Ishikawa (cell line): Measurements from ENCODE around the gene NOD2.

Experiments used
- CEBPB ChIP-seq: IDR thresholded peaks from 2 replicates; pipeline ENCODE4 v1.6.1; 2012
- CREB1 ChIP-seq: IDR thresholded peaks from 2 replicates; pipeline ENCODE4 v1.6.1; 2012; ENCODE audit warnings: low read depth
- EGR1 ChIP-seq: IDR thresholded peaks from 2 replicates; pipeline ENCODE4 v1.6.1; 2012
- EP300 ChIP-seq: IDR thresholded peaks from 2 replicates; pipeline ENCODE4 v1.6.1; 2012; ENCODE audit warnings: borderline replicate concordance
- FOXM1 ChIP-seq: IDR thresholded peaks from 2 replicates; pipeline ENCODE4 v1.6.1; 2012; ENCODE audit warnings: low read depth, borderline replicate concordance
- MAX ChIP-seq: IDR thresholded peaks from 2 replicates; pipeline ENCODE4 v1.6.1; 2012
- NFIC ChIP-seq: IDR thresholded peaks from 2 replicates; pipeline ENCODE4 v1.6.1; 2012
- RAD21 ChIP-seq: IDR thresholded peaks from 2 replicates; pipeline ENCODE4 v1.6.1; 2012; ENCODE audit warnings: low read depth
- TAF1 ChIP-seq: IDR thresholded peaks from 2 replicates; pipeline ENCODE4 v1.6.1; 2012; ENCODE audit warnings: low read depth, mild to moderate bottlenecking
- TCF12 ChIP-seq: IDR thresholded peaks from 2 replicates; pipeline ENCODE4 v1.6.1; 2012; ENCODE audit warnings: low read depth
- TEAD4 ChIP-seq: IDR thresholded peaks from 2 replicates; pipeline ENCODE4 v1.6.1; 2012
- USF1 ChIP-seq: IDR thresholded peaks from 2 replicates; pipeline ENCODE4 v1.6.1; 2012
- YY1 ChIP-seq: IDR thresholded peaks from 2 replicates; pipeline ENCODE4 v1.6.1; 2012; ENCODE audit warnings: low read depth
- ZBTB7A ChIP-seq: IDR thresholded peaks from 2 replicates; pipeline ENCODE4 v1.6.1; 2012; ENCODE audit warnings: low read depth
- TF ChIP-seq, protein P1 (sequence below): IDR thresholded peaks from 2 replicates; pipeline ENCODE4 v1.6.1; 2012; ENCODE audit warnings: low read depth, mild to moderate bottlenecking

Gene NOD2

GRCh38 chr16:50688083-50688482 lies 5.3 kb upstream of the NOD2 start:
- TF ChIP-seq, protein P1, sequence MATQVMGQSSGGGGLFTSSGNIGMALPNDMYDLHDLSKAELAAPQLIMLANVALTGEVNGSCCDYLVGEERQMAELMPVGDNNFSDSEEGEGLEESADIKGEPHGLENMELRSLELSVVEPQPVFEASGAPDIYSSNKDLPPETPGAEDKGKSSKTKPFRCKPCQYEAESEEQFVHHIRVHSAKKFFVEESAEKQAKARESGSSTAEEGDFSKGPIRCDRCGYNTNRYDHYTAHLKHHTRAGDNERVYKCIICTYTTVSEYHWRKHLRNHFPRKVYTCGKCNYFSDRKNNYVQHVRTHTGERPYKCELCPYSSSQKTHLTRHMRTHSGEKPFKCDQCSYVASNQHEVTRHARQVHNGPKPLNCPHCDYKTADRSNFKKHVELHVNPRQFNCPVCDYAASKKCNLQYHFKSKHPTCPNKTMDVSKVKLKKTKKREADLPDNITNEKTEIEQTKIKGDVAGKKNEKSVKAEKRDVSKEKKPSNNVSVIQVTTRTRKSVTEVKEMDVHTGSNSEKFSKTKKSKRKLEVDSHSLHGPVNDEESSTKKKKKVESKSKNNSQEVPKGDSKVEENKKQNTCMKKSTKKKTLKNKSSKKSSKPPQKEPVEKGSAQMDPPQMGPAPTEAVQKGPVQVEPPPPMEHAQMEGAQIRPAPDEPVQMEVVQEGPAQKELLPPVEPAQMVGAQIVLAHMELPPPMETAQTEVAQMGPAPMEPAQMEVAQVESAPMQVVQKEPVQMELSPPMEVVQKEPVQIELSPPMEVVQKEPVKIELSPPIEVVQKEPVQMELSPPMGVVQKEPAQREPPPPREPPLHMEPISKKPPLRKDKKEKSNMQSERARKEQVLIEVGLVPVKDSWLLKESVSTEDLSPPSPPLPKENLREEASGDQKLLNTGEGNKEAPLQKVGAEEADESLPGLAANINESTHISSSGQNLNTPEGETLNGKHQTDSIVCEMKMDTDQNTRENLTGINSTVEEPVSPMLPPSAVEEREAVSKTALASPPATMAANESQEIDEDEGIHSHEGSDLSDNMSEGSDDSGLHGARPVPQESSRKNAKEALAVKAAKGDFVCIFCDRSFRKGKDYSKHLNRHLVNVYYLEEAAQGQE: no peak
- TF ChIP-seq NFIC: no peak
- TF ChIP-seq MAX: no peak
- TF ChIP-seq YY1: no peak
- no peak for TF ChIP-seq TEAD4

DNA sequence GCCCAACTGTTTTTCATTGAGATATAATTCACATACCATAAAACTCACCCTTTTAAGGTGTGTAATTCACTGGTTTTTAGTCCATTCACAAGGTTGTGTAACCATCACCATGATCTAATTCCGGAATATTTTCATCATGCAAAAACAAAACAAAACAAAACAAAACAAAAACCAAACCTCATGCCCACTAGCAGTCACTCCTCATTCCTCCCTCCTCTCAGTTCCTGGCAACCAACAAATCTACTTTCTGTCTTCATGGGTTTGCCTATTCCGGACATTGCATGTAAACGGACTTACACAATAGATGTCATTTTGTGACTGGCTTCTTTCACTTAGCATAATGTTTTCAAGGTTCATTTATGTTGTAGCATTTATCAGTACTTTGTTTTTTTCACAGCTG lies 4.5 kb upstream of the NOD2 start:
- no peak for TF ChIP-seq EGR1
- TF ChIP-seq NFIC: no peak
- TF ChIP-seq USF1: no peak
- no peak for TF ChIP-seq TCF12
- no peak for TF ChIP-seq EP300
- no peak for TF ChIP-seq TEAD4
- no peak for TF ChIP-seq TAF1
- no peak for TF ChIP-seq FOXM1

GRCh38 chr16:50690177-50690576 lies 3.2 kb upstream of the NOD2 start:
- TF ChIP-seq TCF12: no peak
- no peak for TF ChIP-seq TEAD4
- TF ChIP-seq EGR1: no peak
- TF ChIP-seq, protein P1: no peak
- no peak for TF ChIP-seq NFIC
- no peak for TF ChIP-seq MAX
- no peak for TF ChIP-seq EP300
- no peak for TF ChIP-seq RAD21
- no peak for TF ChIP-seq TAF1
- TF ChIP-seq YY1: no peak
- no peak for TF ChIP-seq CREB1
- TF ChIP-seq CEBPB: no peak
- no peak for TF ChIP-seq FOXM1
- no peak for TF ChIP-seq USF1

GRCh38 chr16:50692644-50692998 lies 785 bp upstream of the NOD2 start:
- TF ChIP-seq RAD21 (no peak), CEBPB (no peak), CREB1 (no peak), TAF1 (no peak), MAX (no peak), ZBTB7A (no peak), EP300 (no peak), USF1 (no peak), EGR1 (no peak), TEAD4 (no peak), YY1 (no peak), TCF12 (no peak), FOXM1 (no peak), NFIC (no peak)
- TF ChIP-seq, protein P1: no peak
